ENCODE measurements around the gene AP2B1. TPM values are rescaled to one million over a fixed set of nuclear protein-coding genes. Genes with fewer than 3 reads are reported as not detected.

Gene AP2B1
- total and polyA plus RNA-seq, 9 of the 15 experiments (the other 6 are each of a cell fraction or from before 2014, with no cell fraction given), result 60.1 to 287 (median 105) TPM

DNA sequence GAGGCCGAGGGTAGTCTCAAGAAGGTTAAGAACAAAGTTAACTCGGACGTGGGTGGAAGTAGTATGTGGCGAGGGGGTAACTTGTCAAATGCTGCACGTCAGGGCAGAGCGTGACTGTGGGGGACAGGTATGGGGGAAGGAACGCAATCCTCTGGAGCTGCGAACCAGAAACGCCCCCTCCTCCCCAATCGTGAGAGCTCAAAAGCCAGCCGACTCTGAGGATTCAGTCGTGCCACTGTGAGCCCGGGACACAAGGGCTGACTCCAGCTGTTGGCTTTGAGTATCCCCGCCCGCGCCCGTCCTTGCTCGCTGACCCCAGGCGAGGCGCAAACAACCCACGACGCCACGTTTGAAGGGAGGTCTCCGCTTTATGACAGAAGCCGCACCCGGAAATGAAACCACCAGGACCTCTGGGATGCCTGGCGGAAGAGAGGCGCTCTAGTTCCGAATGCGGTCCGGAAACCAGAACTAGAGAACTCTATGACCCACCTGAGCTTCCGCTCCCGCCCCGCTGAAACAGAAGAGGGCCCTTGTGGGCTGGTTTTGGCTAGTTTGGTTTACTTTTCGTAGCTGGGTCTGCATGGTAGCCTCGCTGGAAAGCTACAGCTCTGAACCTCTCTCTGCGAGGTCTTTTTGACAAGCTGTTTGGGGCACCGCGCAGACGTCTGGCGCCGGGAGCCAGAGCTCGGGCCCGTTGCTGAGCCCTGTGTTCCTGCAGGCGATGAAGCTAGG is 8.8 kb upstream of the AP2B1 start, which contains the start of gene PEX12 (continued):
- TF ChIP-seq, protein P1, sequence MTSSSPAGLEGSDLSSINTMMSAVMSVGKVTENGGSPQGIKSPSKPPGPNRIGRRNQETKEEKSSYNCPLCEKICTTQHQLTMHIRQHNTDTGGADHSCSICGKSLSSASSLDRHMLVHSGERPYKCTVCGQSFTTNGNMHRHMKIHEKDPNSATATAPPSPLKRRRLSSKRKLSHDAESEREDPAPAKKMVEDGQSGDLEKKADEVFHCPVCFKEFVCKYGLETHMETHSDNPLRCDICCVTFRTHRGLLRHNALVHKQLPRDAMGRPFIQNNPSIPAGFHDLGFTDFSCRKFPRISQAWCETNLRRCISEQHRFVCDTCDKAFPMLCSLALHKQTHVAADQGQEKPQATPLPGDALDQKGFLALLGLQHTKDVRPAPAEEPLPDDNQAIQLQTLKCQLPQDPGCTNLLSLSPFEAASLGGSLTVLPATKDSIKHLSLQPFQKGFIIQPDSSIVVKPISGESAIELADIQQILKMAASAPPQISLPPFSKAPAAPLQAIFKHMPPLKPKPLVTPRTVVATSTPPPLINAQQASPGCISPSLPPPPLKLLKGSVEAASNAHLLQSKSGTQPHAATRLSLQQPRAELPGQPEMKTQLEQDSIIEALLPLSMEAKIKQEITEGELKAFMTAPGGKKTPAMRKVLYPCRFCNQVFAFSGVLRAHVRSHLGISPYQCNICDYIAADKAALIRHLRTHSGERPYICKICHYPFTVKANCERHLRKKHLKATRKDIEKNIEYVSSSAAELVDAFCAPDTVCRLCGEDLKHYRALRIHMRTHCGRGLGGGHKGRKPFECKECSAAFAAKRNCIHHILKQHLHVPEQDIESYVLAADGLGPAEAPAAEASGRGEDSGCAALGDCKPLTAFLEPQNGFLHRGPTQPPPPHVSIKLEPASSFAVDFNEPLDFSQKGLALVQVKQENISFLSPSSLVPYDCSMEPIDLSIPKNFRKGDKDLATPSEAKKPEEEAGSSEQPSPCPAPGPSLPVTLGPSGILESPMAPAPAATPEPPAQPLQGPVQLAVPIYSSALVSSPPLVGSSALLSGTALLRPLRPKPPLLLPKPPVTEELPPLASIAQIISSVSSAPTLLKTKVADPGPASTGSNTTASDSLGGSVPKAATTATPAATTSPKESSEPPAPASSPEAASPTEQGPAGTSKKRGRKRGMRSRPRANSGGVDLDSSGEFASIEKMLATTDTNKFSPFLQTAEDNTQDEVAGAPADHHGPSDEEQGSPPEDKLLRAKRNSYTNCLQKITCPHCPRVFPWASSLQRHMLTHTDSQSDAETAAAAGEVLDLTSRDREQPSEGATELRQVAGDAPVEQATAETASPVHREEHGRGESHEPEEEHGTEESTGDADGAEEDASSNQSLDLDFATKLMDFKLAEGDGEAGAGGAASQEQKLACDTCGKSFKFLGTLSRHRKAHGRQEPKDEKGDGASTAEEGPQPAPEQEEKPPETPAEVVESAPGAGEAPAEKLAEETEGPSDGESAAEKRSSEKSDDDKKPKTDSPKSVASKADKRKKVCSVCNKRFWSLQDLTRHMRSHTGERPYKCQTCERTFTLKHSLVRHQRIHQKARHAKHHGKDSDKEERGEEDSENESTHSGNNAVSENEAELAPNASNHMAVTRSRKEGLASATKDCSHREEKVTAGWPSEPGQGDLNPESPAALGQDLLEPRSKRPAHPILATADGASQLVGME (CRISPR knock-in tag; IDR thresholded peaks at IDR 0.05), result no peak
- TF ChIP-seq ATF1 (CRISPR knock-in tag; IDR thresholded peaks at IDR 0.05) (no peak; the same call in 1 of the 2 replicates), ATF1 (tag; IDR thresholded peaks at IDR 0.05) (peak; percentile 97), HSF4 (CRISPR knock-in tag; IDR thresholded peaks at IDR 0.05; ENCODE audit: borderline replicate concordance) (no peak), CXXC5 (CRISPR knock-in tag; IDR thresholded peaks at IDR 0.05) (peak; percentile 90), ZBTB17 (CRISPR knock-in tag; IDR thresholded peaks at IDR 0.05) (no peak), EGR1 (conservative IDR thresholded peaks at IDR 0.05) (peak; percentile 81), DACH1 (IDR thresholded peaks at IDR 0.05; ENCODE audit: partially characterized antibody) (no peak), NCOA4 (IDR thresholded peaks at IDR 0.05; ENCODE audit: partially characterized antibody) (peak; percentile 3), KDM4B (IDR thresholded peaks at IDR 0.05; ENCODE audit: borderline replicate concordance in 2 of 2, low read depth in 1 of 2) (peak in 1 of 2 experiments; percentile 98; a peak in 1 of 4 replicates)
- TF ChIP-seq, protein P2, sequence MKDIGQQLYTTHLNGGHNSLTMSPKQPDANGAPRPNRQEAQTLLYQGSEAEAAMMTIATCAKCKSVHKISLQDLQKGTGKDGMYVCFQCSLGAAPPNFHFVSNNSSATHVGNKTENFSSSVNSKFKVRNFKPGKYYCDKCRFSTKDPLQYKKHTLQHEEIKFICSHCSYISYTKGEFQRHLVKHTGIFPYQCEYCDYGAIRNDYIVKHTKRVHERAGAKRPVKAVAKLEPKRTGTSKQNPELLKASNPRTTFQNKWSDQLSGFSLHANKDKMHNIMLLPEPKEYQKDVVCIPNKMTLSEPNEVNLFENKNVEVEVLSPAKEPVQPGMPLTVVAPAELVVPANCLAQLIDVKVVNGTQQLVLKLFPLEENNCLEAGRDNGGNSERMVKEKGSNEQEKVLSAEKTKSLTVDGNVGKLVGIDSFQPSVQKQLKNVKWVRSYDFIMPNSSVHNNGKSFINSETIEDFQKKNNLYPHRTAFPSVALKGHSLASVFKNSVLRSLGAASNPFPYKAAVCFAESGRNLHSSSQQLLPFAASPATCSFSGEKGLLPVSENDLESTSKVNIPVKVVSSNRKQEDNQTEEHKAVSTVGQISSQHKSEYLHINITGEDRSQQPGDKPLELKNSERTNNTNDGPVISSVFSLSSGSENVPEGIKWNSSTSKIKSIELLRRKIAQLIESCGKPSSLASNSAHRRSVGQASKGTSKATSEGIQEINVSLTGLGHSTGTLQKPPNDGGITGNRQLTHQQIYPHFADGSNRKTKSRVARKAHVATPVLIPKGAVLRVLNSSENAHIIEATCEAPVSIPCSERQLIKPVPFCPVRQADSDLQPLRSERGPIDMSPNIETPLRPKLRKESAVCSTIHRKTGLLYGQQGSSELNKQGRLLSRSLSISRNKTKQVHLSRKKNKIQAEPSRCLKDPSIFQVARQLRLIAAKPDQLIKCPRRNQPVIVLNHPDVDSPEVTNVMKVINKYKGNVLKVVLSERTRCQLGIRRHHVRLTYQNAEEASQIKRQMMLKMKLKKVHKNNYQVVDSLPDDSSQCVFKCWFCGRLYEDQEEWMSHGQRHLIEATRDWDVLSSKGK (CRISPR knock-in tag; IDR thresholded peaks at IDR 0.05), result no peak
- TF ChIP-seq, protein P3, sequence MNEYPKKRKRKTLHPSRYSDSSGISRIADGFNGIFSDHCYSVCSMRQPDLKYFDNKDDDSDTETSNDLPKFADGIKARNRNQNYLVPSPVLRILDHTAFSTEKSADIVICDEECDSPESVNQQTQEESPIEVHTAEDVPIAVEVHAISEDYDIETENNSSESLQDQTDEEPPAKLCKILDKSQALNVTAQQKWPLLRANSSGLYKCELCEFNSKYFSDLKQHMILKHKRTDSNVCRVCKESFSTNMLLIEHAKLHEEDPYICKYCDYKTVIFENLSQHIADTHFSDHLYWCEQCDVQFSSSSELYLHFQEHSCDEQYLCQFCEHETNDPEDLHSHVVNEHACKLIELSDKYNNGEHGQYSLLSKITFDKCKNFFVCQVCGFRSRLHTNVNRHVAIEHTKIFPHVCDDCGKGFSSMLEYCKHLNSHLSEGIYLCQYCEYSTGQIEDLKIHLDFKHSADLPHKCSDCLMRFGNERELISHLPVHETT (CRISPR knock-in tag; conservative IDR thresholded peaks at IDR 0.05 in 1 of 2, IDR thresholded peaks at IDR 0.05 in 1 of 2), result peak in 1 of 2 experiments; percentile 84; a peak in 2 of 4 replicates
- TF ChIP-seq, protein P4, sequence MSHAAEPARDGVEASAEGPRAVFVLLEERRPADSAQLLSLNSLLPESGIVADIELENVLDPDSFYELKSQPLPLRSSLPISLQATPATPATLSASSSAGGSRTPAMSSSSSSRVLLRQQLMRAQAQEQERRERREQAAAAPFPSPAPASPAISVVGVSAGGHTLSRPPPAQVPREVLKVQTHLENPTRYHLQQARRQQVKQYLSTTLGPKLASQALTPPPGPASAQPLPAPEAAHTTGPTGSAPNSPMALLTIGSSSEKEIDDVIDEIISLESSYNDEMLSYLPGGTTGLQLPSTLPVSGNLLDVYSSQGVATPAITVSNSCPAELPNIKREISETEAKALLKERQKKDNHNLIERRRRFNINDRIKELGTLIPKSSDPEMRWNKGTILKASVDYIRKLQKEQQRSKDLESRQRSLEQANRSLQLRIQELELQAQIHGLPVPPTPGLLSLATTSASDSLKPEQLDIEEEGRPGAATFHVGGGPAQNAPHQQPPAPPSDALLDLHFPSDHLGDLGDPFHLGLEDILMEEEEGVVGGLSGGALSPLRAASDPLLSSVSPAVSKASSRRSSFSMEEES (CRISPR knock-in tag; IDR thresholded peaks at IDR 0.05), result no peak
- TF ChIP-seq, protein P5, sequence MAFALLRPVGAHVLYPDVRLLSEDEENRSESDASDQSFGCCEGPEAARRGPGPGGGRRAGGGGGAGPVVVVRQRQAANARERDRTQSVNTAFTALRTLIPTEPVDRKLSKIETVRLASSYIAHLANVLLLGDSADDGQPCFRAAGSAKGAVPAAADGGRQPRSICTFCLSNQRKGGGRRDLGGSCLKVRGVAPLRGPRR (CRISPR knock-in tag; IDR thresholded peaks at IDR 0.05), result no peak

Data from K562 (cell line).